ENCODE measurements around the gene SERINC2.
"Not testable (repeated sequence)": the region's sequence is repeated elsewhere in the genome, so short reads cannot be mapped to it uniquely, and the experiment has no call there.

The SERINC2 gene

DNA sequence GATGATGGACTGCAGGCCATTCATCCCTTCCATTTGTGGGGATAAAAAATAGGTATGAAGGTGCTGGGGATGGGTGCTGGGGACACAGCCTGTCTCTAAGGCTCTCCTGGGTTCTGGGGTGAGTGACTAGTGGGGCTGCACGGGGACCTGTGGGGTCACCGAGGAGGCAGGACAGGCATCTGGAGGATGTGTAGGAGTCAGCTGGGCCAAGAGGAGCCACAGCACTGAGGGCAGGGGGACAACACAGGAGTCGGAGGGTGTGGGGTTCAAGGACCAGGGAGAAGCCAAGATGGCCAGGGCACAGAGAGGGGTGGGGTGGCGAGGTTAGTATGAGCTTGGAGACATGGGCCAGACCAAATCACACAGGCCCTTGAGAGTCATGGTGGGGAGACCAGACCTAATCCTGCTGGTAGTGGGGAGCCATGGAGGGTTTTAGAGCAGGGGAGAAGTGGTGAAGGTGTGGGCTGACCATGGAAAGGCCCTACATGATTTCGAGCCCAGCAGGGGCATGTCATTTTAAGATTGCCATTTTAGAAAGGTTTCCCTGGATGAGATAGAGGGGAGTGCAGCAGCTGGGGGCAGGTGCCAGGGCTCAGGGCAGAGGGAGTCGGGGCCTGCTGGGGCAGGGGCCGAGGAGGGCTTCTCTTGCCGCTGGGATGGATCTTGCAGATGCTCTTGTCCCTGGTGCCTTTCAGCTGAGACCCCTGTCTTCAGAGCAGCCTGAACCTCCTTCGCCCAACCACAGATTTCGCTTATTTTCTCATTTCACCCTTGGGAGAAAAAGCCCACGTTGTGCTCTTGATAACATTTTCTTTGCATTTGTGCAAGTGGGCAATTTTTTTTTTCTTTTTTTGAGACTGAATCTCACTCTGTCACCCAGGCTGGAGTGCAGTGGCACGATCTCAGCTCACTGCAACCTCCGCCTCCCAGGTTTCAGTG, 22.7 kb downstream of the SERINC2 start:
- DNase-seq: no peak

DNA sequence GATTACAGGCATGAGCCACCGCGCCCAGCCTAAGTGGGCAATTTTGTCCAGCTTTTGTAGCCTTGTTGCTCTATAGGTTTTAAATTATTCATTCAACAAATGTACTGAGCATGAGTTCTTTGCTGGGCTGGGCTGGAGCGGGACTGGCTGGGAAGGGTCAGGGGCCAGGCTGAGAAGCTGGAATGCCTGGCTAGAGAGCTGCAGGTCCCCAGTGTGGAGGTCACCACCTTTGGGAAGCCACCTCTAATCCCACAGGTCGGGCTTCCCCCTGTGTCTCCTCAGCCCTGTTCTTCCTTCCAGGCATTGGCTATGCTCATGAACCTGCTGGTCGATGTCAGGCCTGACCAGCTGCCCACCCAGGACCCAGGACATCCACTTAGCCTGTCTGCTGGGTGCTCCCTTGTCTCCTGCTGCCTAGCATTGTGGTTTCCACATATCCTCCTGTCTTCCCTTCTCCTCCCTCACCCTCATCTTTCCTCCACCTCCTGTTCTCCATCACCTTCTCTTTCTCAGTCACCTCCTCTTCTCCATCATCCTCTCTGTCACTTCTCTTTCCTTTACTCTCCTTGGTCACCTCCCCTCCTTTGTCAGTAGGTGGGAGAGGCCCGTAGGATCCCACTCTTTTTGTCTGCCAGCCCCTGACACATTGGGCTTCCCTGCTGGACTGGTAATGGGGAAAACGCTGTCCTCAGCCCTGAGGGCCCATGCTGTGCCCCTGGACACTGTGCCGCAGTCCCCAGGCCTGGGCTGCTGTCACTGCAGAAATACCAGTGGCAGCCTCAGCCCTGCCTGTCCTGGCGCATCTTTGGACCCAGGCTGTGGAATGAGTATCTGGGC, 23.8 kb downstream of the SERINC2 start:
- DNase-seq: no peak

DNA sequence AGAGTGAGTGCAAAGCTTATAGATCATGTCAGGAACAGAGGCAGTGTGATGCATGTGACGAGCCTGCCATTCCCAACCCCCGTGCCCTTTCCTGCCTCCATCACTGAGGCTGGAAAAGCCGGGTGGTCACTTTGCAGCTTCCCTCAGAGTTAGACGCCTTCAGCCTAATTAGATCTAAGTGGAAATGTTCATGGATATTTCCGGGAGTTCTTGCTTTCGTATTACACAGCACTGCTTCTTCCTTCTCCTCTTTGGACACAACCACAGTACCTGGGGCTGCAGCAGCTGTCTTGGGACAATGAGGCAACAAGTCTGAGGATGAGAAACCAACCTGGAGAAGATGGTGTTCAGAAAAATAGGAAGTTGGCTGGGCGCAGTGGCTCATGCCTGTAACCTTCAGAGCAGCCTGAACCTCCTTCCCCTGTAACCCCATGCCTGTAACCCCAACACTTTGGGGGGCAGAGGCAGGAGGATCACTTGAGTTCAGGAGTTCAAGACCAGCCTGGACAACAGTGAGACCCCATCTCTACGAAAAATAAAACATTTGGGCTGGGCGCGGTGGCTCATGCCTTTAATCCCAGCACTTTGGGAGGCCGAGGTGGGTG, 24.5 kb downstream of the SERINC2 start:
- DNase-seq: no peak

DNA sequence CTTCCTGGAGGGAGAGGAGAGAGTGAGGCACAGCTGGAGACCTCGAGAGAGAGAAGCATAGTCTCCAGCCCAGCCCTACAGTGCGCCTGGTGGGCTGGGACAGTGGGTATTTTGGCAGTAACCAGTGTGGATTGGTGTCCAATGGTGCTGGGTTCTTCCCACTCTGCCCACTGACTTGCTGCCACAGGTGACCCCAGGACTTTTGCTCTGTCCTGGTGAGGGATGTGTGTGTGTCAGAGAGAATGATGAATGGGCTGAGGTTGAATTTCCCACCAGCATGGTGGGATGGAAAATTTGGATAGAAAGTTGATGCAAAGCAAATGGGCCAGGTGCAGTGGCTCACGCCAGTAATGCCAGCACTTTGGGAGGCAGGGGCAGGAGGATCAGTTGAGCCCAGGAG, 26.3 kb downstream of the SERINC2 start:
- no peak for DNase-seq

DNA sequence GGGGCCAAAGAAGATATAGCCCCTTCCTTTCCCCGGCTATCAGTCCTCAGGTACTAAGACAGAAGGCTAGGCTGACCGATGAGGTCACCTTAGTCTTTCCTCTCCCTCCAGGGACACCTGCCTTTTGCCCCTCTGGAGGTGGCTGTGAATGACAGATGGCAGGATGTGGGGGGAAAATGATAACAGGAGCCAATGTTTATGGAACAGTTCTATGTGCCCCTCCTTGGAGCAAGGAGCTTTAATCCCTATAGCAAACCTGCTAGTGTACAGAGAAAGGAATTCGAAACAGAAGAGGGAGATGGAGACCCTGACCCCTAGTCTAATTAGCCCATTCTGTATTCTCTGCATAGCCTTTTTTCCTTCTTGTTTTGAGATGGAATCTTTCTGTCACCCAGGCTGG, 28.1 kb downstream of the SERINC2 start:
- DNase-seq: no peak

DNA sequence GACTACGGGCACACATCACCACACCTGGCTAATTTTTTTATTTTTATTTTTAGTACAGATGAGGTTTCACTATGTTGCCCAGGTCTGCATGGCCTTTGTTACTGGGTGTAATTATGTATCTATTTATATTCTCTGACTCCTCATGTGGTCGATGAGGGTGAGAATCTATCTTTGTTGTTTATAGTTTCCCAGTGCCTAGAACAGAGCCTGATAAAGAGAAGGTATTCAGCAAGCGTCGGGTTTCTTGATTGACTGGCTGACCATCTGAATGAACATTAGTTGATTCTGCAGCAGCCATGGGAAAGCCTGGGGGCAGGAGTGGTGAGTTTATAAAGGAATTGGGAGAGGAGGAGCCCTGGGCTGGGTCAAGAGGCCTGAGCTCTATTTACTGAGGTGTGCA, 28.5 kb downstream of the SERINC2 start:
- DNase-seq: no peak

DNA sequence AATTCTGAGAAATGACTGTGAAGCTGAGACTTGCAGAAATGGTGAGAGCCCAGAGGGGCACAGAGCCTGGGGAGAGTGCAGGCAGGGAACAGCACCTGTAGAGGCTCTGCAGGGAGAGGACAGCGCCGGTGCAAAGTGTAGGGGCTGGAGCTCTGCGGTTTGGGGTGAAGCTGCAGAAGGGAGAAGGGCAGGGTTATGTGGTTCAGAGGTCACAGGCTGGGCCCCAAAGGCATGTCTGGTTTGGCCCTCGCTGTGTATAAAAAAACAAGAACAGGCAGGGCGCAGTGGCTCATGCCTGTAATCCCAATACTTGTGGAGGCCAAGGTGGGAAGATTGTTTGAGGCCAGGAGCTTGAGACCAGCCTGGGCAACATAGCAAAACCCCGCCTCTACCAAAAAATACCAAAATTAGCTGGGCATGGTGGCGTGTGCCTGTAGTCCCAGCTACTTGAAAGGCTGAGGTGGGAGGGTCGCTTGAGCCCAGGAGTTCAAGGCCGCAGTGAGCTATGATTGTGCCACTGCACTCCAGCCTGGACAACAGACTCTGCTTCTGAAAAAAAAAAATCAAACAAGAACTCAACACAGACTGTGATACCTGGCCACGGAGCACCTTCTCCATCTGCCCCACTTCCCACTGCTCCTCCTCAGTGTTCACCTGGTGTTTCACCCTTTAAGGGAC, 29.1 kb downstream of the SERINC2 start:
- no peak for DNase-seq

DNA sequence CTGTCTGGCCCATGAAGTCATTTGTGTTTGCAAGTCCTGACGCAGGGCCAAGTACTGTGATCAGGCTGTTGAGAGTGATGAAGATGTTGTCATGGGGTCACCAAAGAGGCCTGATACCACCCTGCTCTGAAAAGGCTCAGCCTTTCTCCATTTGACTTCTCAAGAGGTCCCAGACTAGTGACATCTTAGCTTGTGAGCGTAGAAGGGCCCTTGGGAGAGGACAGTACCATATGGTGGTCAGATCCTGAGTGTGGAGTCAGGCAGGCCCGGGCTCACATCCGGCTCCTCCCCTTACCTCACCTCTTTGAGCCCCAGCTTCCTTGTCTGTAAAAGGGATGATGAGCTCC, 29.6 kb downstream of the SERINC2 start:
- DNase-seq: no peak

DNA sequence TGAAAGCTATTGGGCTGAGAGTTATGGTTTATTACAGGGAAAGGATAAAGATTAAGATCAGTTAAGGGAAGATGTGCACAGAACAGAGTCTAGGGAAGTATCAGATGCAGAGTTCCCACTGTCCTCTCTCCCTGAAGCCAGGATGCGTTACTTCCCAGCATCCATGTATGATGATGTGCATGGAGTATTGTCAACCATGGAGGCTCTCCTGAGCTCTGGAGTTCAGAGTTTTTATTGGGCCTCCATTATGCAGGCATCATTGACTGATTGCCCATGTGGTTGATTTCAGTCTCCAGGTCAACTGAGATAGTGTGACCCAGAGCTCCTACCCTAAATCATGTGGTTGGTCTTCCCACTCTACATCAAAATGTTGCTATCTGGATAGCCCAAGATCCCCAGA, 30.7 kb downstream of the SERINC2 start:
- DNase-seq: no peak

DNA sequence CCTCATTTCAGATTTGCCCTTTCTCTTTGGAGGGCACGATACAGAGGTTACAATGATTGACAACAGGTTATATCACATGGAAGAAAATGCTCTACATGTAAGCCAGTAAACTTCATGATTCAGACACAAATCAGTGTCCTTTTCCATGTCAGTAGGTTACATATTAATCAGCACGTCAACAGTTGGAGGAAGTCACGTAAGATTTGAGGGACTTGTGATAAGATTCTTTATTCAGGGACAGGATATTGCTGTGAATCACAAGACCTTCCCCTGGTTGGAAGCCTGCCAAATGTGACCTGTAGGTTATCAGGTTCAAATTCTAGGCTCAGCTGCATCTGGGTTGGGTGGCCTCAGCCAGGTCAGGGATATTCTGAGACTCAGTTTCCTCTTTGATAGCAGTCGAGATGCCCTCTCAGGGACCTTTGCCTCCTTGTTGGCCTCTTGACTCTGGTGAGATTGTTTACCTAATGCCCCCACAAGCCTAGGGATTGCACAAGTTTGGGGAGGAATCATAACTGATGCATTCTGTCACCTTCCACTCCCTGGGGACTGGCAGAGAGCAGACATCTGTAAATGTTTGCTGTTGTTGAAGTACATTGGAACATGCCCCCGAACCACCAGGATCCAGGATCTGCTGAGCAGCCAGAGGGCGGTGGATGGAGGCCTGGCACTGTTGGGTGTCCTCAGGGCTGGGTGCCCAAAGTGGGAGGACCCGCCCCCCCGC, 31.9 kb downstream of the SERINC2 start:
- DNase-seq: no peak

DNA sequence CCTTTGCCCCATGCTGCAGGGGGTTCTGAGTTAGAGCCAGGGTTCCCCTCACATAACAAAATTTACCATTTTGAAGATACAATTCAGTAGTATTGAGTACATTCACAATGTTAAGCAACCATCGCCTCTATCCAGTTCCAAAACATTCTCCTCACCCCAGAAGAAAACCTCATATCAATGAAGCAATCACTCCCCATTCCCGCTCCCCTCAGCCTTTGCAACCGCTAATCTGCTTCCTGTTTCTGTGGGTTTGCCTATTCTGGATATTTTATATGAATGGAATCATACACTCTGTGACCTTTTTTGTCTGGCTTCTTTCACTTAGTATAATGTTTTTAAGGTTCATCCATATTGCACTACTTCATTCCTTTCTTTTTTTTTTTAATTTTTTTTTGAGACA, 32.9 kb downstream of the SERINC2 start:
- no peak for DNase-seq

DNA sequence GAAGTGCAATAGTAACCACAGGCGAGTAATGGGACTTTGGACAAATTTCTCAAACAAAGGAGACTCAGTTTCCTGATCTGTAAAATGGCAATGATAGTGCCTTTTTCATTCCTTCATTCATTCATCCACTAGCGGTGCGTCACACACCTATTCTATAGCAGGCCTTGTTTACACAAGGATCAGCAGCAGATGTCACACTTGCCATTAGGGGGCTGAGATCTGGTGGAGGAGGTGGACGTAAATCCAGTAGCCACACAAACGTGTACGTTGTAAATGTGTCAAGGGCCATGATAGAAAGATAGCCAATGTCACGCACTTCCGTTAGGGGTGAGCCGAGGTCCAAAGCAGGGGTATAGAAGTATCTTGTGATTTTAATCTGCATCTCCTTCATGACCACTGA, 34.2 kb downstream of the SERINC2 start:
- DNase-seq: no peak

DNA sequence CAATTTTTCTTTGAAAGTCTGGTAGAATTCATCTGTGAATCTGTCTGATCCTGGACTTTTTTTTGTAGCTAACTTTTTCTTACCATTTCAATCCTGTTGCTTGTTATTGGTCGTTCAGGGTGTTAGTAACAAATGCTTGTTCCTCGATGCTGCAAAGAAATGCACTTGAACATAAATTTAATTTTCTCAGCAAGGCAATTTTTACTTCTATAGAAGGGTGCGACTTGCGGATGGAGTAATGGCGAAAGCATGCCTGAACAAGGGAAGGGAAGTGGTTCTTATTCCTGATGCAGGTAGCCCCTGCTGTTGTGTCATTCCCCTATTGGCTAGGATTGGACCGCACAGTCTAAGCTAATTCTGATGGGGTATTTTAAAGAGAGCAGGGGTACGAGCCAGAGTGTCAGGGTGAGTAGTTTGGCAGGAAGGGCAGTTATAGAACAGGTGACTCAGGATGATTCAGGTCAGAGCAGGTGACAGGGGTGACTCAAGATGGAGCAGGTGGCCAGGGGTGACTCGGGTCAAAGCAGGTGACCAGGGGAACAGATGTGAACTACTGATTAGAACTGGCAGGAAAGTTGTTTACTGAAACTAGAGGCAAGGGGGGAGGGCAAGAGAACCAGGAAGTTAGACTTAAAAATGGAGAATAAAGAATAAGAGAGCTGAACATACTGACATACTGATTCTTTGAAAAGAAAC, 40.5 kb downstream of the SERINC2 start:
- DNase-seq: no peak

DNA sequence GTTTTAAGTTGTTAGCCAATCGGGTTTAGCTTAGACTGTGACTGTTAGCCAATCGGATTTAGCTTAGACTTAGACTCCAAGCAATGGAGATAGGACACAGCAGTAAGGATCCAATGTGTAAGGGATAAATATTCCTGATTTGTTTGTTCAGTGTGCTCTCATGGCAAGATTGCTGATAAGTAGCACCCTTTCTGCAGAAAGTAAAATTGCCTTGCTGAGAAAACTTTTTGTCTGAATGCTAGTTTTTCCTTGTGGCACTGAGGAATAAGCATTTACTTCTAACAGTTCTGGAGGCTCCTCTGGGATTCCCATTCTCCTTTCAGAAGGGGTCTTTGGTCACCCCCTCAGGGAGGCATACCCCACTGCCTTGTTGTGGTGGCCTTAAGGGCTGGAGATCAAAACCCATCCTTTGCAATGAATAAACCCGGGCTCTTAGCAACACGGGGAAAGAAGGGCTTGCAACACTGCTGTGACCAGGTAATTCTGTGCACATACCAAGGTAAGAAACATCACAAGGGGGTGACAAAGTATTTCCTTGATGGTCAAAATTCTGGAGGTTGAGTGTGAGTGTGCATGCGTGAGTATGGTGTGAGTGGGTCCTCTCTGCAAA, 45.4 kb downstream of the SERINC2 start:
- DNase-seq: no peak

DNA sequence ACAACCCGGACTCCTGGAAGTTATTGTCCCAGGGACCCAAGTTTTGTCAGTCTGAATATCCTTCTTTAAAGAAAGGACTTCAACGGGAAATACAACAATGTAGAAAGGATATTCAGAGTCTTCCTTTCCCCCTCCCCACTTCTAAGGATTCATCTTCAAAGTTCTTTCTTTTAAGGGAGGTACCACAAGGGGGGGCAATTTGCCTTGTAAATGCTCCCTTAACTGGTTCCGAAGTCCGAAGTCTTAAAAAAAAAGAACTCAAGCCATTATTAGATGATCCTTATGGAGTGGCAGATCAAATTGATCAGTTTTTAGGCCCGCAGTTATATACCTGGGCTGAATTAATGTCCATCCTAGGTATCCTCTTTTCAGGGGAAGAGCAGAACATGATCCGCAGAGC, 47.0 kb downstream of the SERINC2 start:
- no peak for DNase-seq

DNA sequence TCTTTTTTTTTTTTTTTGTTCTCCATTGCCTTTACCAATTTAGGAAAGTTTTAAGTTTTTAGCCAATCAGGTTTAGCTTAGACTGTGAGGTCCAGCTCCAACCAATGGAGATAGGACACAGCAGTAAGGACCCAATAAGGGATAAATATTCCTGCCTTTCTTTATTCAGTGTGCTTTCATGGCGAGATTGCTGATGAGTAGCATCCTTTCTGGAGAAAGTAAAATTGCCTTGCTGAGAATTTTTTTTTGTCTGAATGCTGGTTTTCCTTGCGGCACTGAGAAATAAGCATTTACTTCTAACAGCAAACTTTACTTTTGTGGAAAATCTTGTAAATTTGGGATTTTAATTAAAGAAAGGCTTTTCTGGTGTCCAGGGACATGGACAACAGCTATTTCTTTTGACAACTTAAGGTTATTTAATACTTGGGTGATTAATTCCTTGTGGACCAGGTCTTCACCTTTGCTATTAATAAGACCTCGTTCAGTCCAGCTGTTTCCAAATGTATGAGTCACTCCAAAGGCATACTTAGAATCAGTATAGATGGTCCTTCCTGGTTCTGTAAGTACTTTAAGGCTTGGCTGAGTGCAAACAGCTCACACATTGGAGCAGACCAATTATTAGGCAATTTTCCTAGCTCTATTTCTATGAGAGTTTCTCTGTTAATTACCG, 54.1 kb downstream of the SERINC2 start:
- no peak for DNase-seq

DNA sequence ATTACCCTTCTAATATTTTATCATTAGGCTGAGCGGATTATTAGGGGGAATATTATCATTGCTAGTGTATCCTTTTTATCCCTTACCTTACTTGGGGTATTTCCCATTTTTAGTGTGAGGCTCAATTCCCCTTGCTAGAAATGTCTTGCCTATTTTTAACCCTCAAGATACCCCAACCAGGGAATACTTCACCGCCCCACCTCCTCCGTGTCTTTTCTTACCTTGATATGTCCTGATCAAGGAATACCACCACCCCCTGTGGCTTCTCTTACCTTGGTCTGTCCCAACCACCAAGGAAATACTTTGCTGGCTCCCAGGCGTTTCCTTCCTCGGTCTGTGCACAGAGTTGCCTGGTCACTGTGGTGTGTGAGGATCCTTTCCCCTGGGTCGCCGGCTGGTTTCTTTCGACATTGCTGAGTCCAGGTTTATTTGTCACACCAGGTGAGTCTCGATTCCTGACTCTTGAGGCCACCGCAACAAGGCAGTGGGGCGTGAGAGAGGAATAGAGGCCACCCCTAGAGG, 57.8 kb downstream of the SERINC2 start:
- no peak for DNase-seq

DNA sequence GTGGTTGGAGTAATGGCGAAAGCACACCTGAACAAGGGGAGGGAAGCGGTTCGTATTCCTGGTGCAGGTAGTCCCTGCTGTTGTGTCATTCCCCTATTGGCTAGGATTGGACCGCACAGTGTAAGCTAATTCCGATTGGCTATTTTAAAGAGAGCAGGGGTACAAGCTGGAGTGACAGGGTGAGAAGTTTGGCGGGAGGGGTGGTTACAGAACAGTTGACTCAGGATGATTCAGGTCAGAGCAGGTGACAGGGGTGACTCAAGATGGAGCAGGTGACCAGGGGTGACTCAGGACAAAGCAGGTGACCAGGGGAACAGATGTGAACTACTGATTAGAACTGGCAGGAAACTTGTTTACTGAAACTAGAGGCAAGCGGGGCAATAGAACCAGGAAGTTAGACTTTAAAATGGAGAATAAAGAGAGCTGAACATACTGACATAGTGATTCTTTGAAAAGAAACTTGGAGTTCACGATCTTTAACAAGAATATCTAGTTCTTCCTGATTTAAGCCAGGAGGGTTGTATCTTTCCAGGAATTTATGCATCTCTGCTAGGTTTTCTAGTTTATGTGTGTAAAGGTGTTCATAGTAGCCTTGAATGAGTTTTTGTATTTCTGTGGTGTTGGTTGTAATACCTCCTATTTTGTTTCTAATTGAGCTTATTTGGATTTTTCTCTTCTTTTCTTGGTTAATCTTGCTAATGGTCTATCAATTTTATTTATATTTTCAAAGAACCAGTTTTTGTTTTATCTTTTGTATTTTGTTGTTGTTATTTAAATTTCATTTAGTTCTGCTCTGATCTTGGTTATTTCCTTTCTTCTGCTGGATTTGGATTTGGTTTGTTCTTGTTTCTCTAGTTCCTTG, 58.7 kb downstream of the SERINC2 start:
- not testable (repeated sequence) for DNase-seq

DNA sequence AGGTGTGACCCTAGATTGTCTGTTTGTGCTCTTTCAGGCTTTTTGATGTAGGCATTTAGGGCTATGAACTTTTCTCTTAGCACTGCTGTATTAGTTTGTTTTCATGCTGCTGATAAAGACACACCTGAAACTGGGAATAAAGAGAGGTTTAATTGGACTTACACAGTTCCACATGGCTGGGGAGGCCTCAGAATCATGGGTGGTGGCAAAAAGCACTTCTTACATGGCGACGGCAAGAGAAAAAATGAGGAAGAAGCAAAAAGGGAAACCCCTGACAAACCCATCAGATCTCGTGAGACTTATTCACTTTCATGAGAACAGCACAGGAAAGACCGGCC, 59.3 kb downstream of the SERINC2 start:
- not testable (repeated sequence) for DNase-seq

Data from T-helper 1 cell (primary cell).